MM.1S (cell line): ENCODE results near the gene MAD1L1.

Experiments used
- DNase-seq: peaks from one replicate; pipeline ENCODE4 v3.0.0-alpha.2; 2015
- H2AFZ ChIP-seq: fragments of 300-600 bp; sonication (generic); 2 replicates; pipeline ENCODE4 v1.6.0; 2016; ENCODE audit warnings: antibody characterized with exemption, low read length
- H3F3A ChIP-seq: fragments of 300-600 bp; sonication (generic); 2 replicates; pipeline ENCODE4 v1.6.1; 2016; ENCODE audit warnings: mild to moderate bottlenecking, antibody characterized with exemption, low read length, moderate library complexity, mixed read lengths; ENCODE audit not compliant: insufficient read depth
- H3K27ac ChIP-seq: fragments of 300-600 bp; sonication (generic); 2 replicates; pipeline ENCODE4 v1.5.1; 2016; ENCODE audit warnings: mild to moderate bottlenecking, low read length
- H3K27me3 ChIP-seq: fragments of 300-600 bp; sonication (generic); replicated peaks from 2 replicates; pipeline ENCODE4 v1.6.0; 2016; ENCODE audit warnings: low read length; ENCODE audit not compliant: insufficient read depth
- H3K36me3 ChIP-seq: fragments of 300-600 bp; sonication (generic); replicated peaks from 2 replicates; pipeline ENCODE4 v1.6.1; 2016; ENCODE audit warnings: mild to moderate bottlenecking, low read length, mixed read lengths; ENCODE audit not compliant: insufficient read depth
- H3K4me1 ChIP-seq: fragments of 300-600 bp; sonication (generic); 2 replicates; pipeline ENCODE4 v1.6.1; 2016; ENCODE audit warnings: low read length, mixed read lengths
- H3K4me2 ChIP-seq: fragments of 300-600 bp; sonication (generic); 2 replicates; pipeline ENCODE4 v1.6.0; 2016; ENCODE audit warnings: low read depth, low read length
- H3K4me3 ChIP-seq: fragments of 300-600 bp; sonication (generic); 2 replicates; pipeline ENCODE4 v1.5.1; 2016; ENCODE audit warnings: low read length, mixed read lengths
- H3K79me2 ChIP-seq: fragments of 300-600 bp; sonication (generic); 2 replicates; pipeline ENCODE4 v1.6.1; 2016; ENCODE audit warnings: mixed run types, low read length, mixed read lengths
- H3K9ac ChIP-seq: fragments of 300-600 bp; sonication (generic); 2 replicates; pipeline ENCODE4 v1.6.1; 2016; ENCODE audit warnings: low read length, mixed read lengths
- H3K9me2 ChIP-seq: fragments of 300-600 bp; sonication (generic); replicated peaks from 2 replicates; pipeline ENCODE4 v1.6.1; 2016; ENCODE audit warnings: mild to moderate bottlenecking, low read length, mixed read lengths; ENCODE audit not compliant: insufficient read depth
- H3K9me3 ChIP-seq: fragments of 300-600 bp; sonication (generic); replicated peaks from 2 replicates; pipeline ENCODE4 v1.6.1; 2016; ENCODE audit warnings: mild to moderate bottlenecking, low read length, mixed read lengths; ENCODE audit not compliant: insufficient read depth
- H4K20me1 ChIP-seq: fragments of 300-600 bp; sonication (generic); 2 replicates; pipeline ENCODE4 v1.6.1; 2016; ENCODE audit warnings: mild to moderate bottlenecking, low read length, moderate library complexity, mixed read lengths; ENCODE audit not compliant: insufficient read depth
- CTCF ChIP-seq: fragments of 300-600 bp; sonication (generic); IDR thresholded peaks from 2 replicates; pipeline ENCODE4 v1.5.1; 2016; ENCODE audit warnings: antibody characterized with exemption, low read length, mixed read lengths
- EZH2 ChIP-seq: fragments of 300-600 bp; sonication (generic); optimal IDR thresholded peaks from 2 replicates; pipeline ENCODE3; 2017; ENCODE audit warnings: low read depth, mild to moderate bottlenecking, antibody characterized with exemption, low read length, mixed read lengths
- EZH2phosphoT487 ChIP-seq: fragments of 300-600 bp; sonication (generic); IDR thresholded peaks from 2 replicates; pipeline ENCODE4 v1.6.1; 2018; ENCODE audit warnings: antibody characterized with exemption, low read length

MAD1L1 gene

GRCh38 chr7:1965579-1966294 lies 267.0 kb downstream of the MAD1L1 start:
- no peak for DNase-seq
- Histone ChIP-seq H3K9me2 (no peaks in the 10 kb centered on the region), H3F3A (no peaks in the 10 kb centered on the region), H3K27ac (no peak overlapping the region), H2AFZ (no peak overlapping the region), H3K4me2 (no peak overlapping the region), H3K4me1 (0 out of 2 replicates have a peak, but pooled peaks cover 3% of the 10 kb centered on the region), H3K4me3 (no peak overlapping the region), H4K20me1 (no peaks in the 10 kb centered on the region), H3K9me3 (no peaks in the 10 kb centered on the region), H3K79me2 (no peaks in the 10 kb centered on the region), H3K27me3 (no peaks in the 10 kb centered on the region), H3K9ac (no peak overlapping the region), H3K36me3 (no peaks in the 10 kb centered on the region)
- no peak for TF ChIP-seq CTCF
- TF ChIP-seq EZH2: no peak
- TF ChIP-seq EZH2phosphoT487: no peak

- H3K27ac ChIP-seq: no peak overlapping the region
- no peaks in the 10 kb centered on the region for H3K9me2 ChIP-seq
- no peak overlapping the region for H3K4me2 ChIP-seq
- H3K79me2 ChIP-seq: no peaks in the 10 kb centered on the region
- no peak overlapping the region for H3K9ac ChIP-seq
- no peak overlapping the region for H2AFZ ChIP-seq
- H4K20me1 ChIP-seq: no peaks in the 10 kb centered on the region
- no peaks in the 10 kb centered on the region for H3F3A ChIP-seq
- DNase-seq: no peak
- 0 out of 2 replicates have a peak, but pooled peaks cover 3% of the 10 kb centered on the region for H3K4me1 ChIP-seq
- H3K9me3 ChIP-seq: no peaks in the 10 kb centered on the region
- H3K27me3 ChIP-seq: no peaks in the 10 kb centered on the region
- H3K4me3 ChIP-seq: no peak overlapping the region
- TF ChIP-seq CTCF (no peak), EZH2phosphoT487 (no peak)
- no peaks in the 10 kb centered on the region for H3K36me3 ChIP-seq
Observed at GRCh38 chr7:1964913-1965578, 267.7 kb downstream of the MAD1L1 start.

GRCh38 chr7:1964211-1964912 lies 268.4 kb downstream of the MAD1L1 start:
- no peaks in the 10 kb centered on the region for H4K20me1 ChIP-seq
- TF ChIP-seq EZH2 (no peak), CTCF (no peak), EZH2phosphoT487 (no peak)
- H3K27ac ChIP-seq: no peak overlapping the region

More at GRCh38 chr7:1964211-1964912, 268.4 kb downstream of the MAD1L1 start:
- Histone ChIP-seq H2AFZ (no peak overlapping the region), H3K4me3 (no peak overlapping the region), H3K79me2 (no peaks in the 10 kb centered on the region), H3K9ac (no peak overlapping the region), H3K9me3 (no peaks in the 10 kb centered on the region), H3K4me1 (no peaks in the 10 kb centered on the region), H3F3A (no peaks in the 10 kb centered on the region), H3K27me3 (no peaks in the 10 kb centered on the region), H3K9me2 (no peaks in the 10 kb centered on the region), H3K4me2 (no peak overlapping the region), H3K36me3 (no peaks in the 10 kb centered on the region)
- DNase-seq: no peak
